K562 (cell line): ENCODE measurements around the gene LIAS. TPM values are rescaled to one million over a fixed set of nuclear protein-coding genes. Genes with fewer than 3 reads are reported as not detected.
A peak's percentile ranks its signal among the peaks of the same experiment; 100 is the strongest.

Experiments used
- CREB1 ChIP-seq, 2 experiments: sonication (generic) in 1 of 2; formaldehyde crosslinking in 1 of 2; IDR thresholded peaks; 2 replicates each; pipeline versions ENCODE4 v1.6.1 to v1.8.0; 2012 to 2022; ENCODE audit warnings: inconsistent platforms in 1 of 2, mild to moderate bottlenecking in 1 of 2, missing genetic modification reagents in 1 of 2, moderate library complexity in 1 of 2
- ELF4 ChIP-seq: fragments of 450-650 bp; formaldehyde crosslinking; IDR thresholded peaks from 2 replicates; pipeline ENCODE4 v1.4.0; 2022; ENCODE audit warnings: missing genetic modification characterization
- MCM5 ChIP-seq: fragments of 450-650 bp; IDR thresholded peaks from 2 replicates; pipeline ENCODE4 v1.6.1; 2016; ENCODE audit warnings: low read depth
- NFXL1 ChIP-seq: fragments of 450-650 bp; formaldehyde crosslinking; IDR thresholded peaks from 2 replicates; pipeline ENCODE4 v1.4.0; 2021; ENCODE audit warnings: mild to moderate bottlenecking
- PHF8 ChIP-seq: fragments of 200-600 bp; sonication (generic); IDR thresholded peaks from 2 replicates; pipeline ENCODE4 v1.6.1; 2012; ENCODE audit warnings: mixed run types, mild to moderate bottlenecking, inconsistent platforms, low read length, moderate library complexity, borderline replicate concordance
- RBM34 ChIP-seq: fragments of 200-400 bp; formaldehyde crosslinking; IDR thresholded peaks from 2 replicates; pipeline ENCODE4 v1.6.1; 2018; ENCODE audit warnings: low read length, borderline replicate concordance; ENCODE audit not compliant: insufficient read depth
- SAP30 ChIP-seq: fragments of 200-600 bp; sonication (generic); IDR thresholded peaks from 2 replicates; pipeline ENCODE4 v1.6.1; 2012; ENCODE audit warnings: borderline replicate concordance, low read depth, mild to moderate bottlenecking, moderate library complexity, low read length, control low read depth, inconsistent platforms; ENCODE audit not compliant: insufficient read depth, poor library complexity, severe bottlenecking
- SMARCA5 ChIP-seq: fragments of 450-650 bp; IDR thresholded peaks from 2 replicates; pipeline ENCODE4 v1.6.1; 2016
- SMARCC2 ChIP-seq: fragments of 450-650 bp; IDR thresholded peaks from 2 replicates; pipeline ENCODE4 v1.6.1; 2017; ENCODE audit warnings: antibody characterized with exemption, moderate library complexity, mild to moderate bottlenecking, low read depth
- ZBTB7A ChIP-seq: IDR thresholded peaks from 2 replicates; pipeline ENCODE4 v1.6.1; 2011; ENCODE audit warnings: low read depth, mild to moderate bottlenecking, low read length, moderate library complexity, borderline replicate concordance; ENCODE audit not compliant: control insufficient read depth
- ZC3H8 ChIP-seq: fragments of 450-650 bp; IDR thresholded peaks from 2 replicates; pipeline ENCODE4 v1.6.1; 2017
- ZNF407 ChIP-seq: fragments of 450-650 bp; IDR thresholded peaks from 2 replicates; pipeline ENCODE4 v1.6.1; 2016; ENCODE audit warnings: low read depth
- polyA plus RNA-seq, 8 experiments: library from polyadenylated mRNA; depleted of rRNA in 4 of 8; stranded (reverse) in 5 of 8; unstranded in 3 of 8; fragments of >200 nt; fragmentation: Nextera tagmentation in 2 of 8; fragmentation: Illumina TruSeq in 1 of 8; extraction: Ambion mirVana in 2 of 8; extraction: Trizol in 1 of 8; gene quantifications; 2 replicates each; pipeline versions ENCODE4 v1.2.1 to v1.2.3, GENCODE V29; 2011 to 2014; ENCODE audit warnings: inconsistent platforms in 1 of 8, missing spikeins in 1 of 8
- total RNA-seq, 7 experiments: library from RNA; depleted of rRNA in 6 of 7; stranded (reverse); fragments of >200 nt in 6 of 7; fragmentation: Illumina TruSeq in 2 of 7; extraction: Trizol in 2 of 7; gene quantifications; 2 replicates each; pipeline versions ENCODE4 v1.2.1 to v1.2.3, GENCODE V29; 2011 to 2021; ENCODE audit warnings: low replicate concordance in 1 of 7
- TF ChIP-seq, protein P1 (sequence below), 2 experiments: IDR thresholded peaks; 2 replicates each; pipeline ENCODE4 v1.6.1; 2012; ENCODE audit warnings: improper control_type of control experiment in 2 of 2, low read depth in 2 of 2, low read length in 2 of 2, borderline replicate concordance in 1 of 2
- TF ChIP-seq, protein P2 (sequence below): fragments of 250-450 bp; sonication (Bioruptor Pico); IDR thresholded peaks from 2 replicates; pipeline ENCODE4 v1.8.0; 2021; ENCODE audit warnings: borderline replicate concordance, mild to moderate bottlenecking, moderate library complexity; ENCODE audit not compliant: poor library complexity, severe bottlenecking
- TF ChIP-seq, protein P3 (sequence below): fragments of 450-650 bp; IDR thresholded peaks from 2 replicates; pipeline ENCODE4 v1.6.1; 2016; ENCODE audit warnings: low read depth, mild to moderate bottlenecking, moderate library complexity

Gene LIAS
- total and polyA plus RNA-seq, 9 of the 15 experiments (the other 6 are each of a cell fraction or from before 2014, with no cell fraction given): 21.9 to 57.1 (median 42.1) TPM

DNA sequence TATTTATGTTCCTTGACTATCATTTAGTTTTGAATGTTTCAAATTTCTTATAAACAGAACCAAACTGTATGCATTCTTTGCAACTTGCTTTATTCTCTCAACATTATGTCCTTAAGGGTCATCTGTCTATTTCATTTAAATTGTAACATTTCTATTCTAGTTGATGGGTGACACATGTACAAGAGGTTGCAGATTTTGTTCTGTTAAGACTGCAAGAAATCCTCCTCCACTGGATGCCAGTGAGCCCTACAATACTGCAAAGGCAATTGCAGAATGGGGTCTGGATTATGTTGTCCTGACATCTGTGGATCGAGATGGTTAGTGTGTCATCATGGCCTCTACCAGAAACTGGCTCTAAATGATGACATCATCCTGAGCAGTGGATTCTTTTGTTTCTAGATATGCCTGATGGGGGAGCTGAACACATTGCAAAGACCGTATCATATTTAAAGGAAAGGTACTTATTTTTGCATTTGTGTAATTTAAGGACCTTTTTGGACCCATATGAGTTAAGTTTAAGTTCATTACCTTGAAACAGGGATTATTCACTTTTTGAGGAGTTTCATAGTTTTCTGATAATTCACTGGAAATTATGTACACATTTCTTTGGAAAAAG, 6.1 kb downstream of the LIAS start (continued):
- TF ChIP-seq, protein P1, sequence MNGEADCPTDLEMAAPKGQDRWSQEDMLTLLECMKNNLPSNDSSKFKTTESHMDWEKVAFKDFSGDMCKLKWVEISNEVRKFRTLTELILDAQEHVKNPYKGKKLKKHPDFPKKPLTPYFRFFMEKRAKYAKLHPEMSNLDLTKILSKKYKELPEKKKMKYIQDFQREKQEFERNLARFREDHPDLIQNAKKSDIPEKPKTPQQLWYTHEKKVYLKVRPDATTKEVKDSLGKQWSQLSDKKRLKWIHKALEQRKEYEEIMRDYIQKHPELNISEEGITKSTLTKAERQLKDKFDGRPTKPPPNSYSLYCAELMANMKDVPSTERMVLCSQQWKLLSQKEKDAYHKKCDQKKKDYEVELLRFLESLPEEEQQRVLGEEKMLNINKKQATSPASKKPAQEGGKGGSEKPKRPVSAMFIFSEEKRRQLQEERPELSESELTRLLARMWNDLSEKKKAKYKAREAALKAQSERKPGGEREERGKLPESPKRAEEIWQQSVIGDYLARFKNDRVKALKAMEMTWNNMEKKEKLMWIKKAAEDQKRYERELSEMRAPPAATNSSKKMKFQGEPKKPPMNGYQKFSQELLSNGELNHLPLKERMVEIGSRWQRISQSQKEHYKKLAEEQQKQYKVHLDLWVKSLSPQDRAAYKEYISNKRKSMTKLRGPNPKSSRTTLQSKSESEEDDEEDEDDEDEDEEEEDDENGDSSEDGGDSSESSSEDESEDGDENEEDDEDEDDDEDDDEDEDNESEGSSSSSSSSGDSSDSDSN (IDR thresholded peaks at IDR 0.05; ENCODE audit: borderline replicate concordance in 1 of 2, low read depth in 2 of 2, low read length in 2 of 2): no peak
- TF ChIP-seq ELF4 (CRISPR knock-in tag) (no peak), SMARCC2 (no peak), CREB1 (IDR thresholded peaks at IDR 0.05) (peak; percentile 88), CREB1 (CRISPR knock-in tag; IDR thresholded peaks at IDR 0.05) (peak; percentile 82), NFXL1 (CRISPR knock-in tag) (no peak), SAP30 (no peak), RBM34 (no peak), MCM5 (no peak), ZBTB7A (no peak), SMARCA5 (no peak), ZC3H8 (no peak), PHF8 (no peak), ZNF407 (no peak)
- TF ChIP-seq, protein P2, sequence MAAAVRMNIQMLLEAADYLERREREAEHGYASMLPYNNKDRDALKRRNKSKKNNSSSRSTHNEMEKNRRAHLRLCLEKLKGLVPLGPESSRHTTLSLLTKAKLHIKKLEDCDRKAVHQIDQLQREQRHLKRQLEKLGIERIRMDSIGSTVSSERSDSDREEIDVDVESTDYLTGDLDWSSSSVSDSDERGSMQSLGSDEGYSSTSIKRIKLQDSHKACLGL (CRISPR knock-in tag): no peak
- TF ChIP-seq, protein P3, sequence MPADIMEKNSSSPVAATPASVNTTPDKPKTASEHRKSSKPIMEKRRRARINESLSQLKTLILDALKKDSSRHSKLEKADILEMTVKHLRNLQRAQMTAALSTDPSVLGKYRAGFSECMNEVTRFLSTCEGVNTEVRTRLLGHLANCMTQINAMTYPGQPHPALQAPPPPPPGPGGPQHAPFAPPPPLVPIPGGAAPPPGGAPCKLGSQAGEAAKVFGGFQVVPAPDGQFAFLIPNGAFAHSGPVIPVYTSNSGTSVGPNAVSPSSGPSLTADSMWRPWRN: no peak
